Measurements from ENCODE around the gene VPS13A.
A peak's percentile ranks its signal among the peaks of the same experiment; 100 is the strongest.

Gene VPS13A

GRCh38 chr9:77188242-77188641 lies 10.9 kb downstream of the VPS13A start:
- no peak overlapping the region for H3K27ac ChIP-seq
- TF ChIP-seq, protein P1, sequence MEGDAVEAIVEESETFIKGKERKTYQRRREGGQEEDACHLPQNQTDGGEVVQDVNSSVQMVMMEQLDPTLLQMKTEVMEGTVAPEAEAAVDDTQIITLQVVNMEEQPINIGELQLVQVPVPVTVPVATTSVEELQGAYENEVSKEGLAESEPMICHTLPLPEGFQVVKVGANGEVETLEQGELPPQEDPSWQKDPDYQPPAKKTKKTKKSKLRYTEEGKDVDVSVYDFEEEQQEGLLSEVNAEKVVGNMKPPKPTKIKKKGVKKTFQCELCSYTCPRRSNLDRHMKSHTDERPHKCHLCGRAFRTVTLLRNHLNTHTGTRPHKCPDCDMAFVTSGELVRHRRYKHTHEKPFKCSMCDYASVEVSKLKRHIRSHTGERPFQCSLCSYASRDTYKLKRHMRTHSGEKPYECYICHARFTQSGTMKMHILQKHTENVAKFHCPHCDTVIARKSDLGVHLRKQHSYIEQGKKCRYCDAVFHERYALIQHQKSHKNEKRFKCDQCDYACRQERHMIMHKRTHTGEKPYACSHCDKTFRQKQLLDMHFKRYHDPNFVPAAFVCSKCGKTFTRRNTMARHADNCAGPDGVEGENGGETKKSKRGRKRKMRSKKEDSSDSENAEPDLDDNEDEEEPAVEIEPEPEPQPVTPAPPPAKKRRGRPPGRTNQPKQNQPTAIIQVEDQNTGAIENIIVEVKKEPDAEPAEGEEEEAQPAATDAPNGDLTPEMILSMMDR (IDR thresholded peaks at IDR 0.05) = no peak
- TF ChIP-seq ZFX (IDR thresholded peaks at IDR 0.05; ENCODE audit: borderline replicate concordance) = no peak

DNA sequence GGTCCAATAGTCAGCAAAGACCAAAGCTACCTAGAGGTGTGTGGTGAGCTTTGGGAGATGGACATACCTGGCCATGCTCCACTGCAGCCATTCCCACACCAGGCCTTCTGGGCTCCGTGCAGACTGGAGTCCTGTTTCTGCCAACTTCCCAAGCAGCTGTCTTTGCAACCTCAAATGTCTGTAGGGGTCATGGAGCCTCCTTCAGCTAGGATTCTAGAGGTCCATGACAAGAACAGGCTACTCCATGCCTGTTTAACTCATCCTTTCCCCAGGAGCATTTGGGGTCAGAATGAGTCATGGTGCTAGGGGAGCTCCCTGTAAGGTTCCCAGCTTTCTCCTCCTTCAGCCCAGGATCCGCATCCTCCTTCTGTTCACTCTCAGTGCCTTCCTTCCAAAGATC lies 17.1 kb downstream of the VPS13A start:
- TF ChIP-seq, protein P1 (IDR thresholded peaks at IDR 0.05) = no peak
- no peak for TF ChIP-seq ZFX (IDR thresholded peaks at IDR 0.05; ENCODE audit: borderline replicate concordance)
- no peak overlapping the region for H3K27ac ChIP-seq

GRCh38 chr9:77210116-77210515 lies 32.8 kb downstream of the VPS13A start:
- no peak overlapping the region for H3K27ac ChIP-seq
- TF ChIP-seq ZFX (IDR thresholded peaks at IDR 0.05; ENCODE audit: borderline replicate concordance) = no peak
- TF ChIP-seq, protein P1 (IDR thresholded peaks at IDR 0.05) = no peak

DNA sequence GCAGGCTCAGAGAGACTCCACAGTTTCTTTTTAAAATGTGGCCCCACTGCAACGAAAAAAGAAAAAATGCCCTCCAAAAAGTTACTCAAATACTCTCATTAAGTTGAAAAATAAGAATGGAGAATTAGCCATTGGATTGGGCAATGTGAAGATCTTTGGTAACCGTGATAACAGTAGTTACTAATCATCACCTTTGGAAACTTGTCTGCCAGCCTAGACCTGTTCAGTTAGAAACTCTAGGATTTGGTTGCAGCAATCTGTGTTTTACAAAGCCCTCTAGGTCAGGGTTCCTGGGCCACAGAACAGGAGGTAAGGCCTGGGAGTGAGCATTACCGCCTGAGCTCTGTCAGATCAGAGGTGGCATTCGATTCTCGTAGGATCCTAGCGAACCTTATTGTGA lies 34.2 kb downstream of the VPS13A start:
- no peak for TF ChIP-seq ZFX (IDR thresholded peaks at IDR 0.05; ENCODE audit: borderline replicate concordance)
- TF ChIP-seq, protein P1 (IDR thresholded peaks at IDR 0.05) = no peak
- no peak overlapping the region for H3K27ac ChIP-seq

DNA sequence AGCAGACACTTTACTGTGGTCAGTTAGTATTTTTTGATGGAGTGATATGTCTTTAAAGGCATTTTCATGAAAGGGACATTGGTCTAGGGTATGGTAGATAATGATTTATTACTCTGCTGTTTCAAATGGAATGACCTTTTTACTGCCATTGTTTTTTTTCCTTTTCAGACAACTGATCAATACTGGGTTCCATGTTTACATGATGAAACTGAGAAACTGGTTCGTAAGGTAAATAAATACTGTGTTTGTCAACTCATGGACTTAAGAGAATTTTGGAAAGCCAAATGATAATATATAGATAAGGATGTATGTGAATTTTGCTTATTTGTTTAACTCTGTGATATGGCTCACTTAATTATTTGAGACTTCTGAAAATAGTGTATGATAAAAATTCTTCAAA lies 35.5 kb downstream of the VPS13A start:
- H3K27ac ChIP-seq = no peak overlapping the region
- TF ChIP-seq, protein P1 (IDR thresholded peaks at IDR 0.05) = no peak
- no peak for TF ChIP-seq ZFX (IDR thresholded peaks at IDR 0.05; ENCODE audit: borderline replicate concordance)

GRCh38 chr9:77215874-77216273 lies 38.5 kb downstream of the VPS13A start:
- H3K27ac ChIP-seq = no peak overlapping the region
- TF ChIP-seq ZFX (IDR thresholded peaks at IDR 0.05; ENCODE audit: borderline replicate concordance) = no peak
- TF ChIP-seq, protein P1 (IDR thresholded peaks at IDR 0.05) = peak; percentile 45

- H3K27ac ChIP-seq = no peak overlapping the region
- TF ChIP-seq, protein P1 (IDR thresholded peaks at IDR 0.05) = no peak
- TF ChIP-seq ZFX (IDR thresholded peaks at IDR 0.05; ENCODE audit: borderline replicate concordance) = no peak
These were observed 41.3 kb downstream of the VPS13A start for GRCh38 chr9:77218612-77219011.
